ENCODE measurements around the gene LRFN5. TPM values are rescaled to one million over a fixed set of nuclear protein-coding genes. Genes with fewer than 3 reads are reported as not detected.

Gene LRFN5
- total and polyA plus RNA-seq, 2 experiments from 2014 or later, result 1.9 to 6.8 TPM

- H3K27ac Mint-ChIP-seq, result no peak overlapping the region
- no peaks in the 10 kb centered on the region for H3K9me2 ChIP-seq (ENCODE audit: insufficient read depth)
- H3K9me3 Mint-ChIP-seq, result peaks cover 6% of the 10 kb centered on the region; the same call in 1 of the 3 replicates
- no peak overlapping the region for H3K4me3 Mint-ChIP-seq
- no peaks in the 10 kb centered on the region for H4K20me1 ChIP-seq (replicated peaks; ENCODE audit: insufficient read depth)
- no peaks in the 10 kb centered on the region for H3K36me3 ChIP-seq (ENCODE audit: insufficient read depth)
- no peak overlapping the region for H3K27ac ChIP-seq (ENCODE audit: low read depth)
- H3F3A ChIP-seq (replicated peaks; ENCODE audit: low read depth), result no peaks in the 10 kb centered on the region
- no peaks in the 10 kb centered on the region for H3K27me3 ChIP-seq (ENCODE audit: insufficient read depth)
- H3K79me2 ChIP-seq (replicated peaks; ENCODE audit: insufficient read depth), result no peaks in the 10 kb centered on the region
- H3K4me1 Mint-ChIP-seq, result no peaks in the 10 kb centered on the region
- no peak overlapping the region for H2AFZ ChIP-seq
- no peak overlapping the region for H3K4me2 ChIP-seq
- H3K4me1 ChIP-seq (ENCODE audit: insufficient read depth), result no peaks in the 10 kb centered on the region
- no peaks in the 10 kb centered on the region for H3K36me3 Mint-ChIP-seq (ENCODE audit: low read depth)
- no peak overlapping the region for H3K4me3 ChIP-seq
- no peaks in the 10 kb centered on the region for H3K27me3 Mint-ChIP-seq (ENCODE audit: insufficient read depth, low read depth, poor library complexity)
- ATAC-seq (no peak), DNase-seq (ENCODE audit: low spot score) (no peak)
- TF ChIP-seq ZNF114 (CRISPR knock-in tag; IDR thresholded peaks at IDR 0.05) (no peak), POLR2AphosphoS5 (IDR thresholded peaks at IDR 0.05; ENCODE audit: low read depth) (no peak), ETS1 (IDR thresholded peaks at IDR 0.05) (no peak), EZH2 (IDR thresholded peaks at IDR 0.05; ENCODE audit: low read depth, unreplicated experiment) (no peak), ZNF462 (CRISPR knock-in tag; IDR thresholded peaks at IDR 0.05) (no peak), NANOG (IDR thresholded peaks at IDR 0.05; ENCODE audit: borderline replicate concordance) (no peak), EZH2phosphoT487 (IDR thresholded peaks at IDR 0.05; ENCODE audit: unreplicated experiment) (no peak), JUNB (IDR thresholded peaks at IDR 0.05; ENCODE audit: unreplicated experiment) (no peak), REST (IDR thresholded peaks at IDR 0.05; ENCODE audit: unreplicated experiment) (no peak), STAT1 (IDR thresholded peaks at IDR 0.05; ENCODE audit: unreplicated experiment) (no peak), ZNF331 (CRISPR knock-in tag; IDR thresholded peaks at IDR 0.05; ENCODE audit: low read depth) (no peak)
These were observed 136.5 kb downstream of the LRFN5 start for GRCh38 chr14:41743140-41743539.

Measured in GM23338 (cell line).